Daoy (cell line): ENCODE data around the gene SURF6. TPM values are rescaled to one million over a fixed set of nuclear protein-coding genes. Genes with fewer than 3 reads are reported as not detected.
A peak's percentile ranks its signal among the peaks of the same experiment; 100 is the strongest.

Experiments used
- DNase-seq: peaks from one replicate; pipeline ENCODE4 v3.0.0-alpha.2; 2015; ENCODE audit warnings: low read depth
- total RNA-seq: library from RNA; depleted of rRNA; stranded (reverse); fragments of >200 nt; shearing (Covaris generic); gene quantifications from 2 replicates; pipeline ENCODE4 v1.2.3, GENCODE V29; 2014

The SURF6 gene
- total RNA-seq, 1 experiment from 2014 or later, result 52.9 TPM

DNA sequence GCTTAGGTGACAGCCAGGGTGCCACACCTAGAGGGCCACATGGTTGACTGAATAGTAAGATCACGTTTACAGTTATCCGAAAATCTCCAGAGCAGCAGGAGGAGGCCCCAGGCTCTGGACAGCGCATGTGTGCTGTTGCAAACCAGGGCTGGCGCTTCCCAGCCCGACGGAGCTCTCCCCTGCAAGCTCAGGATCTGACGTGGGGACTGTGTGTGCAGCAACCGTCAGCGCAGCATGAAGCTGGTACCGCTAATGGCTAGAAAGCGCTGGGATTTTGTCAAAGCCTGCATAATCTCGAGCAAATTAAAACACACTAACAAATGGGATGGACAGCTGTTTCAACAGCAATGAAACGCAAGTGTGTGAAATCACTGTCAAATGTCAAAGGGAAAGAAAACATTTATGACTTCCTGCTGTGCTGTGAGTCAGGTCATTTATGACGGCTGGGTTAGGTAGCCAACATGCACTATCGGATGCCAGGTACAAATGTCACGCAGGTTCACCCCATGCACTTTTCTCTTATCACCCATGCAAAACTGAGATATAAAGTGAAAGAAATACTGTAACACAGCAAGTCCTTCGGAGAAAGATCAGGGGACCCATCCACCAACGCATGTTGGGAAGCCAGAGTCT lies 32.4 kb upstream of the SURF6 start:
- no peak for DNase-seq

DNA sequence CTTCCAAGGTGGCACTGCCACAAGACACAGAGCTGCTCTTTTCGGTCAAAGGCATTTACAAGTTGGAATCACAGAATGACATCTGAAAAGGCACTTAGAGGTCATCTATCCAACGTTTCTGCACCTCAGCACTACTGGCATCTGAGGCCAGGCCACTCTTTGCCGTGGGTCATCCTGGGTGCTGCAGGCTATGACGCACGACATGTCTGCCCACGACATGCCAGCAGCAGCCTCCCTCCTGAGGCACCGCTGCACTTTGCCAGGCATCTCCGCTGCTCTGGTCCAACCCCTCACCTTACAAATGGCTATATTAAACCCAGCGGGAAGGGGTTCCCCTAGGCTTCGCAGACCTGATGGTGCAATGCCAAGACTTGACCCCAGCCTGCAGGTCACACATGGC lies 31.8 kb upstream of the SURF6 start:
- no peak for DNase-seq

DNA sequence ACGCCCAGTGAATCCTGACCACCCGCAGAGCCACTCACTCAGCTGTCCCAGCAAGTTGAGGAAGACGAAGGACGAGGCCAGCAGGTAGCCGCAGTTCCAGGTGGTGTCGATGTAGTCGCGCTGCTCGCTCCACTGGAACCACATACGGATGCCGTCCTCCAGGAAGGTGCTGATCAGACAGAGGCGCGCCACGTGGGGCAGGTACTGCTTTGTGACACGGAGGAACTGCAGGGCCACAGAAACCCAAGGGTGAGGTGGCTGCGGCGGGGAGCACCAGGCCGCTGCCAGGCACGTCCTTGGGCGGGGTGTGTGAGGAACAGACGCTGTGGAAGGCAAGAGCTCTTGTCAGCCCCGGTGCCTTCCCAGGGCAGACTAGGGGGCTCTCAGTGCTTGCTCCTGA lies 31.2 kb upstream of the SURF6 start:
- no peak for DNase-seq

DNA sequence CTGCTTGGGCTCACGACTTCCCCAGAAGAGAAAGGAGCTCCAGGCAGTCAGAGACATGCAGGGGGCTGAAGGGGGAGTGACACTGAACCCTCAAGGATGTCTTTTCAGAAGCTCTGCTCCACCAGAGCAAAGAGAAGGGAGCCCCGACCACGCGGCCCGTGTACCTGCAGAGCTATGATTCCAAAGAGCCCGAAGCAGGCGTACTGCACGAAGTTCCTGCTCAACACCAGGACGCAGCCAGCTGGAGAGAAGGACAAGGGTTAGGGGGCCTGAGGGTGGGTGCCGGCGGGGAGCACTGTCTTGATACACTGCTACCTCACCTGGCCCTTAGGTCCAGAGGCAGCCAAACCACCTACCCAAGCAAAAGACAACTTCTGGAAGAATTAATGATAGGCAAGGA lies 30.4 kb upstream of the SURF6 start:
- DNase-seq, result no peak

DNA sequence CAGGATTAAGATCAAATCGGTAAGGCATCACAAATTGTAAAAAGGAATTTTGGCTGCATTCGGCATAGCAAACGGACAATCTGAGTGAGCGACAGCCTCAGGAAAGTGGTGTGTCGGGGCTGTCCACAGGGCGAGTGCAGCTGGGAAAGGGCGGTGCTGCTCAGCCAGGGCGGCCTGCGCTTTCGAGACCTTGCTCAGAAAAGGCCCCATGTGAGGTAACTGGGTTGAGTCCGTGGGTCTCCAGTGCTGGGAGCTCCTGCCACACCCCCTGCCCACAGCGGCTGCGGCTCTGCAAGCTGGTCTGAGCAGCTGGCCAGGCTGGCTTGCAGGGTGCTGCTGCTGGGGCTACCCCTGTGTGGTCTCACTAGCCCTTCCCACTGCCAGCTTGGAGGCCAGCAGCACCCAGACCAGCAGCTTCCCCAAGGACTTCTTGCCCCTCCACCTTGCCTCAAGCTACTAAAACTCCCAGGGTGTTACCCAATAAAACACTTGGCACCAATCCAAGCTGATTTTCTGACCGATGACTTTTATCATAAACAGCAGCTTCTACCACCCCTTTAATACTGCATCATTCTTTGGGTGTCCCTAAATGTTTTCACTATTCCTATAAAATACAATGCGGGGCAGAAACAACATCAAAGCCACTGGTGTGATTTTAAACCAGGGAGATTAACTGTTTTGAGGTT lies 26.5 kb upstream of the SURF6 start:
- no peak for DNase-seq

DNA sequence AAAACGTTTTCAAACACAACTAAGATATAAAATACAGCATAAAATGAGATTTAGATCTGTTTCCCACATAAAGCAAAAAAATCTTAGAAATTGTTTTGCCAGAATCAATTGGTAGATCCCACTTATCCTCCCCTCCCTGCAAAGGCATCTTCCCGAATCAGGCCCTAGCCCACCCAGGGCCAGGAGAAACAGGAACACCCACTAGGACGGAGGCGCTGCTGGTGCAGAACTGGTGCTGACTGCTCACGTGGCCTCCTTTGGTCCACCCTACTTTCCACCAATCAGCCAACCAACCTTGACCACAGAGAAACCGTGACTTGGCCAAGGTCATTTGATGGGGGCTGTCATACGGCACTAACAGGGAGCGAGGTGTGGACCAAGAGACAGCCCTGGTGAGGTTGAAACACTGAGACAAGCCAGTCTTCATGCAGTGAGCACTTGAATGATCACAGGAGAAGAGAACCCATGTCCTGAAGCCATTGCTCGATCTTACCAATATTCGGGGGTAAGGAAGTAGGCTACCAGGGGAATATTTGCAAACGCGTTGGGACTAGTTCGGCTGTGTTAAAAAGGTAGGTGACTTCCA lies 25.6 kb upstream of the SURF6 start:
- no peak for DNase-seq

DNA sequence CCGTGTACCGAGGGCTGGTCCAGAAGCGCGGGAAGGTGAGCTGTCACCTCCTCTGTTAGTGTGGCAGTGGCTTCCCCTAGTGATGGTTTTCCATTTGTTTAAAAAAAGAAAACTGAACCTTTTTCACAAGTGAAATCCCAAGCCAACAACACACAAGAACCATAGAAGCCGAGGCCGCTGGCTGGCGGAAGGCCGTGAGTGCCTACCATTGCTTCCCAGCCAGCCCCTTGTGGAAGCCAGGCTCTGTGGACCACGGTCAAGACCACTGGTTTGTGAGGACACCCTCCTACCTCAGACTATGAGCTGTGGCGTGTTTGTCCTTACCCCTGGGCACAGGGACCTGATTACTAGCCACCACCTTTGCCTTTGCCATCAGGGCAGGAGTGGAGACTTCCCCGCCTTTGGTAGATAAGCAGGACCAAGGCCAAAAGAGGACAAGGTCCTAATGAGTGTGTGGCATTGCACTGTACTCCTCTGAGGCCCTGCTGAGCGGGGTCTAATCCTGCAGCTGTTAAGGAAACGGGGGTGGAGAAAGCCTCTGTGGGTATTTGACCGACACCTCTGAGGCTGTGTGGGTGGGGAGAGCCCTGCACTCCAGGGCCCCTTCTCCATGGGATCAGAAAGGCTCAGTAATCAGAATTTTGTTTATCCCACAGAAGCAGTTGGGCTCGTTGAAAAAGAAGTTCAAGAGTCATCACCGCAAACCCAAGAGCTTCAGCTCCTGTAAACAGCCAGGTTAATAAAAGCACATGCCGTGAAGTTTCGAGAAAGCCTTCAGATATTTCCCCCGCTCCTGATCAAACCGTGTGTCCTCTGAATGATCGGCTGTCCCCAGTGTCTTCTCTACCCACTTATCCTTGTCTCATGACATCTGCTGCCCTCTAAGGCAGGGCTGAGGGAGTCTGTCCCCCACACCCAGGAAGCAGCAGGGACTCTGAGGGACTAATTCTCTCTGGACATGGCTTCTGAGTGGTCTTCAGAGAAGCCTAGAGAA lies 24.7 kb upstream of the SURF6 start:
- no peak for DNase-seq

DNA sequence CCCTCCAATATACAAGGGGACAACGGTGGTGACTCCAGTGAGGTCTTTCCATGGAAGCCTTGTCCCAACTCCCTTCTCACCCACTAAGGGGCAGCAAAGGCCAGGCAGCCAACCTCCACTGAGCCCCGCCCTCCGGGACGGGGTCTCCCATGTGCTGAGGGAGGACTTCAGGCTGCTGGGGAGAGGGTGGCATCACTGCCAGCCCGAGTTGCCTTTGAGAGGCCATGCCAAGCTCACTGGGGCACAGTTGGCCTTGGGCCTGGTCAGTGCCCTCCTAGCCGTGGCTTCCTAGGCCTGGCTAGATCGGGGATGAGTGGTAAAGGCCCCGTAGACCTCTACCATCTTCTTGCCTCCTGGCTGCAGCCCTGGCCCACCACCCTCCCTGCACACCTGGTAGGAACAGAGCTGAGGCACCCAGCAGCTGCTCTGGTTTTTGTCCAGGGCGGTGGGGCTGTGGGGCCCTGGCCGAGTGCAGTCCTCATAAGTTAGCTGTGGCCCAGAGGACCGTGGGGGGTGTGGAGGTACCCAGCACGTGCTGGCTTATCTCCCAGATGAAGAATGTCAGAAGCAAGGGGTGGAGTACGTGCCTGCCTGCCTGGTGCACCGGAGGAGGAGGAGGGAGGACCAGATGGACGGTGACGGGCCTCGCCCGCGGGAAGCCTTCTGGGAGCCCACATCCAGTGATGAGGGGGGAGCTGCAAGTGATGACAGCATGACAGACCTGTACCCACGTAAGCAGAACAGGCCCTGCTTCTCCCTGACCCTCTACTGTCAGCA lies 23.6 kb upstream of the SURF6 start:
- no peak for DNase-seq

DNA sequence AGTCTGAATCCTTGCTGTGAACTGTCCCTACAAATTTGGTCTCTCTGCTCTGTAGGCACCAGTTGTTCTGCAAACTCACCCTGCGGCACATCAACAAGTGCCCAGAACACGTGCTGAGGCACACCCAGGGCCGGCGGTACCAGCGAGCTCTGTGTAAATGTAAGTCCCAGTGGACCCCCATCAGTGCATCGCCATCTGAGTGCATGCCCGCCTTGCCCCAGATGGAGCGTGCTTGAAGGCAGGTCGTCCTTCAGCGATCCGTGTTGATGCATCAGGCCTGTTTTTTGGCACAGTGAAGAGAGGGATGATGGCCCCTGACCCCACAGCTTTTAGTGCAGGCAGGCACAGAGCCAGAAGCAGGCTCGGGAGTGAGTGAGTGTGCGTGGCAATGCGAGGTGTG lies 21.7 kb upstream of the SURF6 start:
- no peak for DNase-seq

DNA sequence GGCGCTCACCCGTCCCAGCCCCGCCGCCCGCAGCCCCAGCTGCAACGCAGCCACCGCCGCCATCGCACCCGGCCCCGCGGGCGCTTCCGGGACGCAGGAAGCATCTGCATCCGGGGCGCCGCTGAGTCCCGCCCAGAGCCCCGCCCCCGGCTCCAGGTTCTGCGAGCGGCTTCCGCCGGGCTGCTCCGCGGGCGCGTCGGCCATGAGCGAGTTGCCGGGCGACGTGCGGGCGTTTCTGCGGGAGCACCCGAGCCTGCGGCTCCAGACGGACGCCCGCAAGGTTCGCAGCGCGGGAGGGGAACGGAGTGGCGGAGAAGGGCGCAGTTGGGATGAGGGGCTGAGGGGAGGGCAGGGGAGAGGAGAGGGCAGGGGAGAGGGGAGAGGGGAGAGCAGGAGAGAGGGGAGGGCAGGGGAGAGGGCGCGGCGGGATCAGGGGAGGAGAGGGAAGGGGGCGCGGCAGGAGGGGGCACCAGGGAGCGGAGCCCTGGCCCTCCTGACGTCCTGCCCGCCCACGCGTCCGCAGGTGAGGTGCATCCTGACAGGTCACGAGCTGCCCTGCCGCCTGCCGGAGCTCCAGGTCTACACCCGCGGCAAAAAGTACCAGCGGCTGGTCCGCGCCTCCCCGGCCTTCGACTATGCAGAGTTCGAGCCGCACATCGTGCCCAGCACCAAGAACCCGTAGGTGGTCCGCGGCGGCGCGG lies 20.6 kb upstream of the SURF6 start, which contains the start of the genes SURF1 and SURF2:
Gene SURF1 (minus strand): TSS at position 97 of the 701 bp plus-strand sequence. CDS start 34 bp downstream, at position 63.
Gene SURF2 (plus strand): TSS at position 160 of the 701 bp plus-strand sequence. CDS start 43 bp downstream, at position 203.
- peak; percentile 89 for DNase-seq

DNA sequence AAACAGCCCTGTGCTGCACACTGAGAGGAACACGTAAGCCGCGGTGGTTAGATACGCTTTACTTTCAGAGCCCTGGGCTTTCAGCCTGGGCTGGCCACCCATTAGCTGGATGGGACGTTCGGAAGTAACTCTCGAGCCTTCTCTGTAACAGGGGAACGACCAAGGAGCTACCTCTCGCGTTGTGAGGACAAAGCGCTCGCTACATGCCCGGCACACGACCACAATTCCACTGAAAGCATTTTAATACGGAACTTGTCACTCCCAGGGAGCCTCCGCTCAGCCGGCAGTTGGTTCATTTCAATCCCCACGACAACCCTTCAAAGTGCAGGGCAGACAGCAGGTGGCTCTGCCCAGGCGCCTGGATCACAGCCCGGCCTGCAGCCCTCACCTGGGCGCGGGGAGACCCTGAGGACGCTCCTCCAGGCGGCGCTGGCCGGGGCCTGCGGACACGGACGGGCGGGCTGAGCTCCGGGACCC lies 19.9 kb upstream of the SURF6 start:
- peak; percentile 35 for DNase-seq

DNA sequence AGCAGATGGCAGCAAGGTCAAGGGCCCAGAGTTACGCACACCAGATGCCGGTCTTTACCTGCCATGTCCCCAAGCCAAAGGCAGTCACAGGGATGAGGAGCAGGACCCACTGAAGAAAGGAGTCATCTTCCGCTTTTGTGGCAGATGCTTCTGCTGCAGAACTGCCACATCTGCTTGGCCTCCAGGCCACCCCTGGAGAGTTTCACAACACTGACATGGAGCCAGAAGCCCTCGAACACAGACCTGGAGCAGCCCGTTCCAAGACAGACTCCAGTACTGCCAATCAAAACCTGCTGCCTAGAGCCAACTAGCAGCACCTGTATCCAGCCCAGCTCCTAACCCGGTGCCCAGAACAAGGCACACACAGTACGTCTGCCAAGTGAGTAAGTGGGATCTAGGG lies 18.8 kb upstream of the SURF6 start:
- no peak for DNase-seq

DNA sequence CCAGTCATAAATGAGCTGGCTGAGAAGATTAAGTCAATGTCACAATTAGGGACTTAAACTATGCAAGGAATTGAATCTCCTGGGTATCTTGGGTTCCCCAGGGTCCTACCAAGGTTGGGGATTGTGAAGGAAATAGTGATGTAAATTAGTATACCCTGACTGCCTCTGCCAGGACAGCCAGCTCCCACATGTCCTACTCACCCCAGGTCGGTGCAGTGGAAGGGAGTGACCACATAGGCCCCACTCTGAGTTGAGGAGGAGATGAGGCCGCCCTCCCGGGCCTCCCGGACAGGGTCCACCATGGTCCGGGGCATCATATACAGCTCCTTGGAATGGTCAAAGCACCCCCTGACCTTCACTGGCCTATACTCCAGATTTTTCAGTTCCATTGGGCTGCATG lies 17.6 kb upstream of the SURF6 start:
- no peak for DNase-seq

DNA sequence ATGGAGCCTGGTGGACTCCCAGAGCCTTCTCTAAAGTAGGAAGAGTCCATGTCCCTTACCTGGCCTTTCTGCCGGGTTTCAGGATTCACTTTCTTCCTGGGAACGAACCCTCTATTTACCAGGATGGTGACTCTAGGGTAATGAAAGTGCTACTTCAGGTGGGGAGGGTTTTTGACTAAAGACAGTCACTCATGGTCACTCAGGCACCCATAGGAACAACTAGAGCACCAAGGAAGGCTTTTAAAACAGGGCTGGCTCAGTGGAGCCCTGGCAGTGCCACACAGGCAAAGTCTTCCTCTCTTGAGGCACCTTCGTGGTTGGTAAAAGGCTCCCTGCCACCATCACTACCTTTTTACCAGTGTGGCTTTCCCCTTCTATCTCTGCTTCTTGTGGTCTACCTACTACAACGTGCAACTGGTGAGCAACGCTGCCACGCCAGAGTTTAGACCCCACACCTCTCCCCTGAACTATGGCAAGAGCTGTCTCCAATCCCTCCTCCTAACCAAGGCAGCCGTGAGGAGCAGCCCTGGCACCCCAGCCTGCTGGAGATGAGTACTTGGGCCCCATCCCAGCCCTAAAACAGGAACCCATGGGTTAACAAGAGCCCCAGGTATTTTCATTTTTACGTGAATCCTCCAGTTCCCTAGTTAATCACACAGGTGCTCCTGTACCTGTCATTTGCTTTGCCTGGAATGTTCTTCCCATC lies 16.8 kb upstream of the SURF6 start:
- DNase-seq, result no peak

DNA sequence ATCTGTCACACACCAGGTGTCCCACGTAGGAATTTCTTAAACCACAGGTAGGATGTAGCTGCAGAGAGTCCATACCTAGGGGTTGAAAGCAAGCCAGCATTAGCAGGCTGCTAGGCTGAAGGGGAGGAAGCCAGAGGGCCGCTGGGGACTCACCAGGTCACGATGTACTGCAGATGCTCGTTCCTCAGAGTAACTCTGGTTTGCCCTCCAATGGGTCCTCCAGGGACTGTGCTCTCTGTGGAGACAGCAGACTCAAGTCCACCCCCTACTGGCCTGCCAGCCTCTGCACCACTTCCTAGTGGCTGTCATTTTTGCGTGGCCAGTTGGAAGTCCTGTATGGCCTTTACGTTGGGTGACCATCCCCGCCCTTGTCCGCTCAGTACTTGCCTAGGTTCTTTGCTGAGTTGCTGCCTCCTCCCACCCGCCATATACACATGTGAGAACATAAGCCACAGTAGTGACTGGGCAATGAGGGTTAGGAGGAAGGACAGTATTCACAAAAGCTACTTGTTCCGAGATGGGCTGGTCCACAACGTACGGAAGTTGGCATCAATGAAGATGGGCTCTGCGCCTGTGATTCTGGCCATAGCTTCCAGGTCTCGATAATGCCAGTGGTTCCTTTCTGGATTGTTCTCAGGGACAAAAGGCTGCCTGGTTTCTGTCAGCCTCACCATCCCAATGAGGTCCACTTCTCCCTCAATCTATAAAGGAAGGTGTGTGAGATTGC lies 16.1 kb upstream of the SURF6 start:
- DNase-seq, result peak; percentile 69

DNA sequence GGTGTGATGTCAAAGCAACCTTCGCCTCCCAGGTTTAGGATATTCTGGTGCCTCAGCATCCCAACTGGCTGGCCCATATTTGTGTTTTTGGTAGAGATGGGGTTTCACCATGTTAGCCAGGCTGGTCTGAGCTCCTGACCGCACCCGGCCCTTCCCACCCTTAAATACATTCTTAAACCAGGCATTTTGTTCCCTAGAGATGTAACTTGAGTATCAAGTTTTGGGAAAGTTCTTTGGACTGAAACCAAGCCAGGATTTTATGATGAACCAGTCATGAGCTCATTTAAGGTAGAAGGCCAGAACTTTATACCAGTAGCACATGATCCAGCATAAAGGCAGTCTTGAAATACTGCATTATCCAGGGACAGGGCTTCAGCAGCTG lies 15.5 kb upstream of the SURF6 start:
- DNase-seq, result no peak

DNA sequence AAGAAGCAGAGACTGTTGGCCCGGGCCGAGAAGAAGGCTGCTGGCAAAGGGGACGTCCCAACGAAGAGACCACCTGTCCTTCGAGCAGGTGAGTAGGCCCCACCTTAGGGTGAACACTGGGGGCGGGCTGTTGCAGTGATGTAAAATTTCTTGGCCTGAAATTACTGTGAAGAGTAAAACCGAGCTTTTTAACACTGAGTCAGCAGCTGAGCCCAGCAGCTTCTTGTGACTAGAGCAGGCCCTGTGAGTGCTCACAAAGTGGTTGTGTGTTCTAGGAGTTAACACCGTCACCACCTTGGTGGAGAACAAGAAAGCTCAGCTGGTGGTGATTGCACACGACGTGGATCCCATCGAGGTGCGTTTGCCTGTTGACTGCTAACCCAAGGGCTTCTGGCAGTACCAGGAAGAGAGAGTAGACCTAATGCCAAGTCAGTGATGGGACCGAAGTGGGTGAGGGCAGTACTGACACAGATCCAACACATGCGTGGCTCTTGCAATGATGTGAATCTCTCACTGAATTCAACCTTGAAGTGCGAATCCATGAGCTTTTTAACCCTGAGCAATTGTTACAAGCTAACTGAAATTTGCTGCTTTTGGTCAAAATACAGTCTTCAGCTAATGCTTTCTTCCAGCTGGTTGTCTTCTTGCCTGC lies 14.1 kb upstream of the SURF6 start:
- DNase-seq, result no peak
